ENCODE results near the gene PRX. TPM values are rescaled to one million over a fixed set of nuclear protein-coding genes. Genes with fewer than 3 reads are reported as not detected.
"Not testable (repeated sequence)": the region's sequence is repeated elsewhere in the genome, so short reads cannot be mapped to it uniquely, and the experiment has no call there.

The PRX gene
- total RNA-seq, 2 donors from 2014 or later, result 1.4 to 1.7 TPM

DNA sequence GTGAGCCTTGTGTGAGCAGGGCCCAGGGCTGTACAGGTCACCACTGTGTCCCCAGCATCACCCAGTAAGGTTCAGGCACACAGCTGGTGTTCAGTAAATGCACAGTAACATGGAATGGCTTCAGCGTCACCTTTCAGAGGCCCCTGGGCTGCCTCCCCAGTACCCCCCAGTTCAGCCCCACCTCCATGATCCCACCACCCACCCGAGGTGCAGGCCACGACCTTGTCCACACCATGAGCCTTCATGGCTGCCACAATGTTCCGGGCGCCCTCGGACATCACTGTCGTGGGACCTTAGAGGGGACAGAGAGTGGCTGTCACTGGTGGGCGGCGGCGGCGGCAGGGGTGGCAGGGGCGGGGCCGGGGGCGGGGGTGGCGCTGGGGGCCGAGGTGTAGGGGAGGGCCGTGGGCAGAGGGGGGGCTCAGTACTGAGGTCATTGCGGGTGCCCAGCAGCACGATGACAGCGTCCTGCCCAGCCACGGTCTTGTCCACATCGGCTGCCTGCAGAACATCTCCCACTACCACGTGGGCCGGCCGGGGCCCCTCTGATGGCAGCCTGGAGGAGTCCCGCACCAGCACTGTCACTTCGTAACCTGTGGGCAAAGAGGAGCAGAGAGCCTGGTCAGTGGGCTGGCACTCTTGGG is 44.9 kb upstream of the PRX start:
- no peak overlapping the region for H3K9ac ChIP-seq (ENCODE audit: low read depth in 2 of 2, low read length in 2 of 2)
- no peak for DNase-seq
- no peaks in the 10 kb centered on the region for H3K36me3 ChIP-seq
- H3K27me3 ChIP-seq, result no peaks in the 10 kb centered on the region
- intact Hi-C loops (cut with DNase I), result no loop called here
- TF ChIP-seq, protein P1, sequence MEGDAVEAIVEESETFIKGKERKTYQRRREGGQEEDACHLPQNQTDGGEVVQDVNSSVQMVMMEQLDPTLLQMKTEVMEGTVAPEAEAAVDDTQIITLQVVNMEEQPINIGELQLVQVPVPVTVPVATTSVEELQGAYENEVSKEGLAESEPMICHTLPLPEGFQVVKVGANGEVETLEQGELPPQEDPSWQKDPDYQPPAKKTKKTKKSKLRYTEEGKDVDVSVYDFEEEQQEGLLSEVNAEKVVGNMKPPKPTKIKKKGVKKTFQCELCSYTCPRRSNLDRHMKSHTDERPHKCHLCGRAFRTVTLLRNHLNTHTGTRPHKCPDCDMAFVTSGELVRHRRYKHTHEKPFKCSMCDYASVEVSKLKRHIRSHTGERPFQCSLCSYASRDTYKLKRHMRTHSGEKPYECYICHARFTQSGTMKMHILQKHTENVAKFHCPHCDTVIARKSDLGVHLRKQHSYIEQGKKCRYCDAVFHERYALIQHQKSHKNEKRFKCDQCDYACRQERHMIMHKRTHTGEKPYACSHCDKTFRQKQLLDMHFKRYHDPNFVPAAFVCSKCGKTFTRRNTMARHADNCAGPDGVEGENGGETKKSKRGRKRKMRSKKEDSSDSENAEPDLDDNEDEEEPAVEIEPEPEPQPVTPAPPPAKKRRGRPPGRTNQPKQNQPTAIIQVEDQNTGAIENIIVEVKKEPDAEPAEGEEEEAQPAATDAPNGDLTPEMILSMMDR (IDR thresholded peaks at IDR 0.05), result no peak
- H3K4me3 ChIP-seq, result no peak overlapping the region
- H3K9me3 ChIP-seq, result no peaks in the 10 kb centered on the region
- H3K27ac ChIP-seq, result no peak overlapping the region
- peaks cover 3% of the 10 kb centered on the region for H3K4me1 ChIP-seq

DNA sequence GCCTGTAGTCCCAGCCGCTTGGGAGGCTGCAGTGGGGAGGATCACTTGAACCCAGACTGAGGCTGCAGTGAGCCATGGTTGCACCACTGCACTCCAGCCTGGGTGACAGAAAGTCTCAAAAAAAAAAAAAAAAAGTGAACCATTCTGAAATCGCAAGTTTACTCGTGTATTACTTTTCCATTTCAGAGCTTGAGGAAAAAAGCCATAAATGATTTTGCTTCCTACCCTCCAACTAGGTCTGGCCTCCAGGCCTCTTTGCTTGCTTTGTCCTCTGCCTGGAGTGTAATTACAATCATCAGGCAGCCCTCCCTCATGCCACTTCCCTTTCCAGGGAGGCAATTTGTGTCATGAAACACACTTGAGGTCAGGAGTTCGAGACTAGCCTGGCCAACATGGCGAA is 43.9 kb upstream of the PRX start:
- Histone ChIP-seq H3K4me3 (no peak overlapping the region), H3K9ac (ENCODE audit: low read depth in 2 of 2, low read length in 2 of 2) (no peak overlapping the region), H3K36me3 (no peaks in the 10 kb centered on the region), H3K27ac (no peak overlapping the region), H3K9me3 (no peaks in the 10 kb centered on the region), H3K4me1 (peaks cover 1% of the 10 kb centered on the region), H3K27me3 (no peaks in the 10 kb centered on the region)
- TF ChIP-seq, protein P1 (IDR thresholded peaks at IDR 0.05), result no peak
- intact Hi-C loops (cut with DNase I), result no loop called here
- no peak for DNase-seq

DNA sequence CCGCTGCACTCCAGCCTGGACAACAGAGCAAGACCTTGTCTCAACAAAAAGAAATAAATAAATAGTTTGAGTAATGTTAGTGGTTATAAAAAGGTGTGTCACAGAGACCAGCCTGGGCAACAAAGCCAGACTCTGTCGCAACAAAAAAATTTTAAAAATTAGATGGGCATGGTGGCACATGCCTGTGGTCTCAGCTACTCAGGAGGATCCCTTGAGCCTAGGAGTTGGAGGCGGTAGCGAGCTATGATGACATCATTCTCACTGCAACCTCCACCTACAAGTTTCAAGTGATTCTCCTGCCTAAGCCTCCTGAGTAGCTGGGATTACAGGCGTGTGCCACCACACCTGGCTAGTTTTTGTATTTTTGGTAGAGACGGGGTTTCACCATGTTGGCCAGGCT is 40.8 kb upstream of the PRX start:
- H3K9me3 ChIP-seq; H3K27ac ChIP-seq; H3K4me1 ChIP-seq; H3K4me3 ChIP-seq; H3K9ac ChIP-seq (ENCODE audit: low read depth in 2 of 2, low read length in 2 of 2); H3K36me3 ChIP-seq; DNase-seq; intact Hi-C loops (cut with DNase I); H3K27me3 ChIP-seq: not testable (repeated sequence)

DNA sequence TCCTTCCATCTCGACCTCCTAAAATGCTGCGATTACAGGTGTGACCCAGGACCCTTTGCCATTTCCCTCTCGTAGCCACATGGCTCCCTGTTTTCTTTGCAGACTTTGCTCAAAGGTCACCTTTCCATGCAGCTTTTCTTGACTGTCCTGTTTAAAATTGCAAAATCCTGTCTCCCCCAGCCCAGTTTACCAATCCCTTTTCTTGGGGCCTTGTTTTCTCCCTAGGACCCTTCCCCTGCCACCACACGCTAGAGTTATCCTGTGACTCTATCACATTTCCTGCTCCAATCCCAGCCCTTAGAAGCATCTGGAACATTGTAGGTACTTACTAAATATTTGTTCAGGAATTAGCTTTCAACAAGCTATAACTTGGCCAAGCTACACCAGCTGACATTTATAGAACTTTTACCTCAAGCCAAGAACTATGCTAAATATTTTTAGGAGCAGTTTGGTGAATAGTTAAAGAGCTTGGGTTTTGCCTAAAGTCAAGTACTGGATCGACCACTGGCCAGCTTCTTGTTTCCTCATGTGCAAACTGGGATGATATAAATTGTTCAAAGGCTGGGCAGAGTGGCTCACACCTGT is 40.1 kb upstream of the PRX start:
- Histone ChIP-seq H3K4me1 (no peaks in the 10 kb centered on the region), H3K9me3 (no peaks in the 10 kb centered on the region), H3K4me3 (no peak overlapping the region), H3K36me3 (no peaks in the 10 kb centered on the region), H3K27me3 (no peaks in the 10 kb centered on the region), H3K27ac (no peak overlapping the region), H3K9ac (ENCODE audit: low read depth in 2 of 2, low read length in 2 of 2) (no peak overlapping the region)
- DNase-seq, result no peak
- intact Hi-C loops (cut with DNase I), result no loop called here
- TF ChIP-seq, protein P1 (IDR thresholded peaks at IDR 0.05), result no peak

DNA sequence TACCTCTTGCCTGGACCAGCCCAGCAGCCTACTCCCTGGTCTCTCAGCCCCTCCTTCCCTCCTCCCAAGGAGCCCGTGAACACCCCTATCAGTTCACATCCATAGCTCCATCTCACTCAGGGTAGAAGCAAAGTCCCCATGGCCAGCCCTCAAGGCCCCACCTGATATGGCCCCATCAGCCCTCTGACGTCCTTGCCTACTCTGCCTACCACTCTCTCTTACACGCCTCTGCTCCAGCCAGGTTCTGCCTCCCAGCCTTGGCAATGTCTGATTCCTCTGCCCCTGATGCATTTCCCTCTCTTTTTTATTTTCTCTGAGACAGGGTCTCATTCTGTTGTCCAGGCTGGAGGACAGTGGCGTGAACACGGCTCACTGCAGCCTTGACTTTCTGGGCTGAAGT is 38.8 kb upstream of the PRX start:
- Histone ChIP-seq H3K4me3 (no peak overlapping the region), H3K9ac (ENCODE audit: low read depth in 2 of 2, low read length in 2 of 2) (no peak overlapping the region), H3K27me3 (no peaks in the 10 kb centered on the region), H3K27ac (no peak overlapping the region), H3K36me3 (no peaks in the 10 kb centered on the region), H3K4me1 (no peaks in the 10 kb centered on the region), H3K9me3 (no peaks in the 10 kb centered on the region)
- TF ChIP-seq, protein P1 (IDR thresholded peaks at IDR 0.05), result no peak
- intact Hi-C loops (cut with DNase I), result no loop called here
- no peak for DNase-seq

DNA sequence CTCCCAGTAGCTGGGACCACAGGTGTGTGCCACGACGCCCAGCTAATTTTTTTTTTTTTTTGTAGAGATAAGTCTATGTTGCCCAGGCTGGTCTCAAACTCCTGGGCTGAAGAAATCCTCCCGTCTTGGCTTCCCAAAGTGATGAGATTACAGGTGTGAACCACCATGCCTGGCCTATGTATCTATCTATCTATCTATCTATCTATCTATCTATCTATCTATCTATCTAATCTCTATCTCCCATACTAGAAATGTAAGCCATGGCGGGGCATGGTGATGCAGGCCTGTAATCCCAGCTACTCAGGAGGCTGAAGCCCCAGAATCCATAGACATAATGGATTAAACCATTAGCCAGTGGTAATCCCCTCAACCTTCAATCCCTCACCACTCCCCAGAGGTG is 37.5 kb upstream of the PRX start:
- no peaks in the 10 kb centered on the region for H3K9me3 ChIP-seq
- no peak for DNase-seq
- intact Hi-C loops (cut with DNase I), result no loop called here
- TF ChIP-seq, protein P1 (IDR thresholded peaks at IDR 0.05), result no peak
- H3K4me3 ChIP-seq, result no peak overlapping the region
- H3K27ac ChIP-seq, result no peak overlapping the region
- no peaks in the 10 kb centered on the region for H3K36me3 ChIP-seq
- H3K4me1 ChIP-seq, result no peaks in the 10 kb centered on the region
- no peak overlapping the region for H3K9ac ChIP-seq (ENCODE audit: low read depth in 2 of 2, low read length in 2 of 2)
- no peaks in the 10 kb centered on the region for H3K27me3 ChIP-seq

Data from colonic mucosa (tissue), 4 donors.